Liver (tissue), 9 donors: Measurements from ENCODE around the gene C14orf180. TPM values are rescaled to one million over a fixed set of nuclear protein-coding genes. Genes with fewer than 3 reads are reported as not detected.

ENCODE experiments used
- DNase-seq: peaks from one replicate; pipeline ENCODE4 v3.0.0-alpha.2; 2017; ENCODE audit warnings: low spot score
- H3K27ac ChIP-seq, 2 donors: one replicate each; pipeline ENCODE4 v1.7.0; 2013; ENCODE audit warnings: inconsistent platforms in 2 of 2, low read length in 2 of 2, control low read depth in 1 of 2, low read depth in 1 of 2, mild to moderate bottlenecking in 1 of 2
- H3K27me3 ChIP-seq, 4 donors: one replicate each; pipeline versions ENCODE4 v1.6.1 to v1.7.0; 2013; ENCODE audit warnings: low read length in 3 of 4, inconsistent platforms in 1 of 4, mild to moderate bottlenecking in 1 of 4, moderate library complexity in 1 of 4; ENCODE audit not compliant: control insufficient read depth in 4 of 4, insufficient read depth in 4 of 4
- H3K36me3 ChIP-seq, 4 donors: one replicate each; pipeline versions ENCODE4 v1.6.1 to v1.7.0; 2013; ENCODE audit warnings: low read length in 3 of 4, mild to moderate bottlenecking in 3 of 4, low read depth in 1 of 4, moderate library complexity in 1 of 4; ENCODE audit not compliant: control insufficient read depth in 4 of 4, insufficient read depth in 3 of 4
- H3K4me1 ChIP-seq, 4 donors: one replicate each; pipeline versions ENCODE4 v1.6.1 to v1.7.0; 2013; ENCODE audit warnings: low read length in 3 of 4, mild to moderate bottlenecking in 3 of 4, moderate library complexity in 1 of 4; ENCODE audit not compliant: control insufficient read depth in 4 of 4, insufficient read depth in 4 of 4
- H3K4me3 ChIP-seq, 3 donors: one replicate each; pipeline versions ENCODE4 v1.6.1 to v1.7.0; 2013; ENCODE audit warnings: low read length in 3 of 3, control low read depth in 1 of 3, low read depth in 1 of 3, mild to moderate bottlenecking in 1 of 3
- H3K9ac ChIP-seq, 2 donors: one replicate each; pipeline ENCODE4 v1.7.0; 2013; ENCODE audit warnings: low read length in 2 of 2, mild to moderate bottlenecking in 2 of 2, moderate library complexity in 2 of 2, control low read depth in 1 of 2, low read depth in 1 of 2
- H3K9me3 ChIP-seq, 4 donors: one replicate each; pipeline versions ENCODE4 v1.6.1 to v1.7.0; 2013; ENCODE audit warnings: low read length in 3 of 4; ENCODE audit not compliant: control insufficient read depth in 4 of 4
- EGR1 ChIP-seq, 2 donors: IDR thresholded peaks; 2 replicates each; pipeline ENCODE4 v1.6.1; 2016 to 2018; ENCODE audit warnings: antibody characterized with exemption in 2 of 2, low read depth in 2 of 2
- FOXA1 ChIP-seq: IDR thresholded peaks from 2 replicates; pipeline ENCODE4 v1.6.1; 2016; ENCODE audit warnings: antibody characterized with exemption
- FOXA2 ChIP-seq: IDR thresholded peaks from 2 replicates; pipeline ENCODE4 v1.6.1; 2016; ENCODE audit warnings: antibody characterized with exemption
- GABPA ChIP-seq, 2 donors: IDR thresholded peaks in 1 of 2; conservative IDR thresholded peaks in 1 of 2; 2 replicates each; pipeline ENCODE4 v1.6.1; 2016; ENCODE audit warnings: antibody characterized with exemption in 2 of 2, mild to moderate bottlenecking in 1 of 2, moderate library complexity in 1 of 2
- HNF4A ChIP-seq, 2 donors: conservative IDR thresholded peaks; 2 replicates each; pipeline ENCODE4 v1.6.1; 2016; ENCODE audit warnings: antibody characterized with exemption in 2 of 2, mild to moderate bottlenecking in 2 of 2
- HNF4G ChIP-seq: IDR thresholded peaks from 2 replicates; pipeline ENCODE4 v1.6.1; 2016; ENCODE audit warnings: antibody characterized with exemption
- JUND ChIP-seq, 2 donors: IDR thresholded peaks; 2 replicates each; pipeline ENCODE4 v1.6.1; 2016; ENCODE audit warnings: antibody characterized with exemption in 2 of 2
- NR2F2 ChIP-seq: IDR thresholded peaks from 2 replicates; pipeline ENCODE4 v1.6.1; 2016; ENCODE audit warnings: antibody characterized with exemption
- RAD21 ChIP-seq, 2 donors: IDR thresholded peaks; 2 replicates each; pipeline ENCODE4 v1.6.1; 2016; ENCODE audit warnings: antibody characterized with exemption in 2 of 2, mild to moderate bottlenecking in 2 of 2
- RXRA ChIP-seq, 2 donors: IDR thresholded peaks; 2 replicates each; pipeline ENCODE4 v1.6.1; 2017 to 2018; ENCODE audit warnings: antibody characterized with exemption in 2 of 2, mild to moderate bottlenecking in 1 of 2
- SP1 ChIP-seq: IDR thresholded peaks from 2 replicates; pipeline ENCODE4 v1.6.1; 2018; ENCODE audit warnings: antibody characterized with exemption, mild to moderate bottlenecking
- TAF1 ChIP-seq: conservative IDR thresholded peaks from 2 replicates; pipeline ENCODE4 v1.6.1; 2016; ENCODE audit warnings: antibody characterized with exemption, mild to moderate bottlenecking
- YY1 ChIP-seq: IDR thresholded peaks from 2 replicates; pipeline ENCODE4 v1.6.1; 2016; ENCODE audit warnings: antibody characterized with exemption, mild to moderate bottlenecking
- WGBS: extraction: QIAGEN DNeasy Blood & Tissue Kit; methylation state at CpG from one replicate; pipeline ENCODE4 v1.1.7; 2013; 5-methylcytosine and 5-hydroxymethylcytosine counted together
- polyA plus RNA-seq, 2 donors: library from polyadenylated mRNA; stranded (reverse) in 1 of 2; unstranded in 1 of 2; fragments of 200-250 nt in 1 of 2; fragments of >200 nt in 1 of 2; fragmentation: Nextera tagmentation in 1 of 2; extraction: Ambion mirVana in 1 of 2; gene quantifications; one replicate each; pipeline versions ENCODE4 v1.2.1 to v1.2.3, GENCODE V29; 2013 to 2015
- total RNA-seq, 2 donors: library from RNA; depleted of rRNA; stranded (reverse); fragments of >200 nt; gene quantifications; one replicate each; pipeline ENCODE4 v1.2.3, GENCODE V29; 2014
- TF ChIP-seq, protein P1 (sequence below): IDR thresholded peaks from 2 replicates; pipeline ENCODE4 v1.6.1; 2016; ENCODE audit warnings: antibody characterized with exemption
- TF ChIP-seq, protein P2 (sequence below): fragments of 150-350 bp; IDR thresholded peaks from 2 replicates; pipeline ENCODE4 v1.5.1; 2017; ENCODE audit warnings: improper control_type of control experiment, low read depth, low read length; ENCODE audit not compliant: missing input control
- TF ChIP-seq, protein P3 (sequence below): IDR thresholded peaks from 2 replicates; pipeline ENCODE4 v1.6.1; 2016; ENCODE audit warnings: antibody characterized with exemption
- TF ChIP-seq, protein P4 (sequence below): IDR thresholded peaks from 2 replicates; pipeline ENCODE4 v1.6.1; 2016; ENCODE audit warnings: antibody characterized with exemption
- TF ChIP-seq, protein P5 (sequence below): IDR thresholded peaks from 2 replicates; pipeline ENCODE4 v1.6.1; 2016; ENCODE audit warnings: antibody characterized with exemption, mild to moderate bottlenecking
- donor health status: healthy.
- donor health status: healthy.
- donor health status: healthy.
- donor health status: healthy.
- donor health status: healthy.

The C14orf180 gene
- total and polyA plus RNA-seq, 4 donors = 0.09 to 4.0 (median 2.9) TPM

DNA sequence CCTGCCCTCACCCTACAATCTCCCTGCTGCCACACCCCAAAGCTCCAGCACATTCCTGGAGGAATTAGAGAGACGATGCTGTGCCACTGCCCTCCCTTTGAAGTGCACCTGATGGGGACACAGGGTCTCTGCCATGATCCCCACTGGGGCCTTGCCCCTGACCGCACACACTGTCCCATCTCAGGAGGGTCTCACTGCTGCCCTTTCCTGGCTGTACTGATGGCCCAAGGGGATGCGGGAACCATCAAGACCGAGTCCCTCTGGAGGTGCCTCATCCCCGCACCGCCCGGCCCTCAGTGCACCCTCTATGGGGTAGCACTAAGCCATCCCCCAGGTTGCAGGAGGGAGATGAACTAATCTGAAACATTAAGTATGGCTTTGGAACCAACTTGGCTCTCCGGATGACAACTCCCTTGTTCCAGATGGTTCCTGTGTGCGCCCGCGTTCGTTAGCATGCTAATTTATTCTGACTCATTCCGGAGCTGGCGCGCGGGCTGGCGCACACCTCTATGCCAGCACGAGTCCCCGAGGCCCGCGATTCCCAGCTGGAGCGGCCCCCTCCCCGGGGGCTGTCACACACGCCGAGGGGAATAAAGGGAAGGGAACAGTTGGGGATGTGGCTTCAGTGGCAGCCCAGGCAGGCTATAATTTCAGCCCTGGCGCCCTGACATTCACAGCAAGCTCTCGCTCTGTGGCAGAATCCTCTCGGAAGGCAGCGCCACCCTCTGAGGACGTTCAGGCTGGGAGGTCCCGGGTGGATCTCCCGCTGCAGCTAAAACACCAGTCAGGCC, 34.2 kb upstream of the C14orf180 start:
- H3K27ac ChIP-seq = no peak overlapping the region
- no peak overlapping the region for H3K4me3 ChIP-seq
- peaks cover 0 to 13% (median 2%) of the 10 kb centered on the region in 4 donors for H3K27me3 ChIP-seq
- 55% methylated on average over 32 of the region's 32 CpGs for WGBS
- DNase-seq = no peak
- no peak overlapping the region for H3K9ac ChIP-seq
- H3K9me3 ChIP-seq = no peaks in the 10 kb centered on the region
- no peaks in the 10 kb centered on the region for H3K36me3 ChIP-seq
- TF ChIP-seq HNF4A (conservative IDR thresholded peaks at IDR 0.05) (no peak), GABPA (IDR thresholded peaks at IDR 0.05 in 1 of 2, conservative IDR thresholded peaks at IDR 0.05 in 1 of 2) (no peak), HNF4G (no peak), FOXA1 (no peak), NR2F2 (no peak), TAF1 (no peak), EGR1 (IDR thresholded peaks at IDR 0.05; ENCODE audit: low read depth in 2 of 2) (no peak), RAD21 (IDR thresholded peaks at IDR 0.05) (no peak), YY1 (no peak), SP1 (no peak), RXRA (IDR thresholded peaks at IDR 0.05) (no peak), FOXA2 (no peak), JUND (IDR thresholded peaks at IDR 0.05) (no peak)
- TF ChIP-seq, protein P1, sequence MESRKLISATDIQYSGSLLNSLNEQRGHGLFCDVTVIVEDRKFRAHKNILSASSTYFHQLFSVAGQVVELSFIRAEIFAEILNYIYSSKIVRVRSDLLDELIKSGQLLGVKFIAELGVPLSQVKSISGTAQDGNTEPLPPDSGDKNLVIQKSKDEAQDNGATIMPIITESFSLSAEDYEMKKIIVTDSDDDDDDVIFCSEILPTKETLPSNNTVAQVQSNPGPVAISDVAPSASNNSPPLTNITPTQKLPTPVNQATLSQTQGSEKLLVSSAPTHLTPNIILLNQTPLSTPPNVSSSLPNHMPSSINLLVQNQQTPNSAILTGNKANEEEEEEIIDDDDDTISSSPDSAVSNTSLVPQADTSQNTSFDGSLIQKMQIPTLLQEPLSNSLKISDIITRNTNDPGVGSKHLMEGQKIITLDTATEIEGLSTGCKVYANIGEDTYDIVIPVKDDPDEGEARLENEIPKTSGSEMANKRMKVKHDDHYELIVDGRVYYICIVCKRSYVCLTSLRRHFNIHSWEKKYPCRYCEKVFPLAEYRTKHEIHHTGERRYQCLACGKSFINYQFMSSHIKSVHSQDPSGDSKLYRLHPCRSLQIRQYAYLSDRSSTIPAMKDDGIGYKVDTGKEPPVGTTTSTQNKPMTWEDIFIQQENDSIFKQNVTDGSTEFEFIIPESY = no peak
- TF ChIP-seq, protein P2, sequence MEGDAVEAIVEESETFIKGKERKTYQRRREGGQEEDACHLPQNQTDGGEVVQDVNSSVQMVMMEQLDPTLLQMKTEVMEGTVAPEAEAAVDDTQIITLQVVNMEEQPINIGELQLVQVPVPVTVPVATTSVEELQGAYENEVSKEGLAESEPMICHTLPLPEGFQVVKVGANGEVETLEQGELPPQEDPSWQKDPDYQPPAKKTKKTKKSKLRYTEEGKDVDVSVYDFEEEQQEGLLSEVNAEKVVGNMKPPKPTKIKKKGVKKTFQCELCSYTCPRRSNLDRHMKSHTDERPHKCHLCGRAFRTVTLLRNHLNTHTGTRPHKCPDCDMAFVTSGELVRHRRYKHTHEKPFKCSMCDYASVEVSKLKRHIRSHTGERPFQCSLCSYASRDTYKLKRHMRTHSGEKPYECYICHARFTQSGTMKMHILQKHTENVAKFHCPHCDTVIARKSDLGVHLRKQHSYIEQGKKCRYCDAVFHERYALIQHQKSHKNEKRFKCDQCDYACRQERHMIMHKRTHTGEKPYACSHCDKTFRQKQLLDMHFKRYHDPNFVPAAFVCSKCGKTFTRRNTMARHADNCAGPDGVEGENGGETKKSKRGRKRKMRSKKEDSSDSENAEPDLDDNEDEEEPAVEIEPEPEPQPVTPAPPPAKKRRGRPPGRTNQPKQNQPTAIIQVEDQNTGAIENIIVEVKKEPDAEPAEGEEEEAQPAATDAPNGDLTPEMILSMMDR = no peak
- TF ChIP-seq, protein P3, sequence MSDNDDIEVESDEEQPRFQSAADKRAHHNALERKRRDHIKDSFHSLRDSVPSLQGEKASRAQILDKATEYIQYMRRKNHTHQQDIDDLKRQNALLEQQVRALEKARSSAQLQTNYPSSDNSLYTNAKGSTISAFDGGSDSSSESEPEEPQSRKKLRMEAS = no peak
- TF ChIP-seq, protein P4, sequence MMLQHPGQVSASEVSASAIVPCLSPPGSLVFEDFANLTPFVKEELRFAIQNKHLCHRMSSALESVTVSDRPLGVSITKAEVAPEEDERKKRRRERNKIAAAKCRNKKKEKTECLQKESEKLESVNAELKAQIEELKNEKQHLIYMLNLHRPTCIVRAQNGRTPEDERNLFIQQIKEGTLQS = no peak
- TF ChIP-seq, protein P5, sequence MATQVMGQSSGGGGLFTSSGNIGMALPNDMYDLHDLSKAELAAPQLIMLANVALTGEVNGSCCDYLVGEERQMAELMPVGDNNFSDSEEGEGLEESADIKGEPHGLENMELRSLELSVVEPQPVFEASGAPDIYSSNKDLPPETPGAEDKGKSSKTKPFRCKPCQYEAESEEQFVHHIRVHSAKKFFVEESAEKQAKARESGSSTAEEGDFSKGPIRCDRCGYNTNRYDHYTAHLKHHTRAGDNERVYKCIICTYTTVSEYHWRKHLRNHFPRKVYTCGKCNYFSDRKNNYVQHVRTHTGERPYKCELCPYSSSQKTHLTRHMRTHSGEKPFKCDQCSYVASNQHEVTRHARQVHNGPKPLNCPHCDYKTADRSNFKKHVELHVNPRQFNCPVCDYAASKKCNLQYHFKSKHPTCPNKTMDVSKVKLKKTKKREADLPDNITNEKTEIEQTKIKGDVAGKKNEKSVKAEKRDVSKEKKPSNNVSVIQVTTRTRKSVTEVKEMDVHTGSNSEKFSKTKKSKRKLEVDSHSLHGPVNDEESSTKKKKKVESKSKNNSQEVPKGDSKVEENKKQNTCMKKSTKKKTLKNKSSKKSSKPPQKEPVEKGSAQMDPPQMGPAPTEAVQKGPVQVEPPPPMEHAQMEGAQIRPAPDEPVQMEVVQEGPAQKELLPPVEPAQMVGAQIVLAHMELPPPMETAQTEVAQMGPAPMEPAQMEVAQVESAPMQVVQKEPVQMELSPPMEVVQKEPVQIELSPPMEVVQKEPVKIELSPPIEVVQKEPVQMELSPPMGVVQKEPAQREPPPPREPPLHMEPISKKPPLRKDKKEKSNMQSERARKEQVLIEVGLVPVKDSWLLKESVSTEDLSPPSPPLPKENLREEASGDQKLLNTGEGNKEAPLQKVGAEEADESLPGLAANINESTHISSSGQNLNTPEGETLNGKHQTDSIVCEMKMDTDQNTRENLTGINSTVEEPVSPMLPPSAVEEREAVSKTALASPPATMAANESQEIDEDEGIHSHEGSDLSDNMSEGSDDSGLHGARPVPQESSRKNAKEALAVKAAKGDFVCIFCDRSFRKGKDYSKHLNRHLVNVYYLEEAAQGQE = no peak
- no peaks in the 10 kb centered on the region for H3K4me1 ChIP-seq
